ENCODE measurements around the gene BBS12. TPM values are rescaled to one million over a fixed set of nuclear protein-coding genes. Genes with fewer than 3 reads are reported as not detected.

Gene BBS12
- 1 to 10 TPM in 11 of 12 donors, not detected in 1; 3.4 to 6.4 (median 4.5) TPM for polyA plus RNA-seq (ENCODE audit: insufficient read length in 12 of 12)
- long read RNA-seq, donor 1, partial matches to known transcripts = 0 of 1 reads
- long read RNA-seq, donor 1, other reads (novel, unspliced or antisense) = 0 of 1 reads
- long read RNA-seq, donor 2, transcript BBS12-201 (2 exons, 3,244 nt) = major isoform, 5 of 5 reads
- long read RNA-seq, donor 2, partial matches to known transcripts = 0 of 5 reads
- long read RNA-seq, donor 2, other reads (novel, unspliced or antisense) = 0 of 5 reads
- long read RNA-seq, donor 3, partial matches to known transcripts = 0 of 1 reads
- long read RNA-seq, donor 3, other reads (novel, unspliced or antisense) = 0 of 1 reads
- long read RNA-seq, donor 4 = 0 reads
- long read RNA-seq, donor 5, transcript BBS12-201 (2 exons, 3,244 nt) = major isoform, 5 of 5 reads
- long read RNA-seq, donor 5, partial matches to known transcripts = 0 of 5 reads
- long read RNA-seq, donor 5, other reads (novel, unspliced or antisense) = 0 of 5 reads
- long read RNA-seq, donor 6, partial matches to known transcripts = 0 of 2 reads
- long read RNA-seq, donor 6, other reads (novel, unspliced or antisense) = 0 of 2 reads
- long read RNA-seq, donor 7 = 0 reads
- long read RNA-seq, donor 8, partial matches to known transcripts = 0 of 4 reads
- long read RNA-seq, donor 8, other reads (novel, unspliced or antisense) = 0 of 4 reads
- long read RNA-seq, donor 9, partial matches to known transcripts = 0 of 1 reads
- long read RNA-seq, donor 9, other reads (novel, unspliced or antisense) = 0 of 1 reads
- long read RNA-seq, donor 10, partial matches to known transcripts = 0 of 4 reads
- long read RNA-seq, donor 10, other reads (novel, unspliced or antisense) = 0 of 4 reads
- long read RNA-seq, donor 11, partial matches to known transcripts = 0 of 1 reads
- long read RNA-seq, donor 11, other reads (novel, unspliced or antisense) = 0 of 1 reads

DNA sequence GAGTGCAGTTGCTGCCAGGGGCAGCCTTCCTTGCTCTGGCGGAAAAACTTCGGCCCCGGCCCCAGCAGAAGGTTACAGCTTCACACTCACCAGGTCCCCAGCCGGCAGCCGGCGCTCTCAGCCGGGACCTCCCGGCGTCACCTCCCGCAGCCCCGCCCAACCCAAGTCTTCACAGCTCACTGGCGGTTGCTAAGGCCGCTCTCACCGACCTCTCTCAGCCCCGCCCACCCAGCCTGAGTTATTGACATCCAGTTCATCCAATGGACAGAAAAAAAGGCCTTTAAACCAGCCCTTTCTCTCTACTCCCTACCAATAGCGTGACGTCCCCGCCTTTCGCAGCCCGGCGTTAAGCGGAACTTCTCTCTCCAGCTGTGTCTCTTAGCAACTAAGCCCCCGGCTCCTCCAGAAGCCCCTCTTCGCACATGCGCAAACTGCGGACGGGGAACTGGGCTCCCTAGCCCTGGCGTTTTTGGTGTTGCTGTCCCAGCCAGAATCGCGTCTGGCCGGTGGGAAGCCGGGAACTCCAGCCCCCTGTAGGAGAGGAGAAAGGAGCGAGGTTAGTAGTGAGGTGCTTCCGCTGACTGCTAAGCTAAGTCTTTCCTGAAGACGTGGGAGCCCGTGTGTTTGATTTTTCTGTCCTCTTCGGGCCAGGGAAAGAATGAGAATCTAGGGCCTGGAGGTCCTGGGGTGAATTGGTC lies at the start of gene BBS12:
TSS of gene BBS12 (plus strand) at position 376 of the 698 bp plus-strand sequence. CDS start 9,189 bp downstream, outside the sequence.
- DNase-seq = peak; percentile 99

DNA sequence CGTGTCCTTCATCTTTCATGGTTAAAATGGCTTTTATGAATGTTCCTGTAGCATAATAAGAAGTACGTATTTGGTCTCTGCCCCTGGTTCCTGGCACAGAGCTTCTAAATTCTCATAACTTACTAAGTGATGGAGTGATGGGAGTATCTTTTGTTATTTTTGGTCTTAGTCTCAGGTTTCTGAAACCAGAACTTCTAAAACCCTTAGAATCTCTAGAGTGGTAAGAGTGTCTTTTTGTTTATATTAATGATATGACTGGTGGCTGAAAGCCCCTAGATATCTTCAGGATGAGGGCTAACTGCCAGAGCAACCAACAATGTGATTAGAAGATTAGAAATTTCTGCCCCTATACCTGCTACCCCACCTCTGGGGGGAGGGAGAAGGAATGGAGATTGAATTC lies 45.8 kb upstream of the BBS12 start:
- no peak for DNase-seq

DNA sequence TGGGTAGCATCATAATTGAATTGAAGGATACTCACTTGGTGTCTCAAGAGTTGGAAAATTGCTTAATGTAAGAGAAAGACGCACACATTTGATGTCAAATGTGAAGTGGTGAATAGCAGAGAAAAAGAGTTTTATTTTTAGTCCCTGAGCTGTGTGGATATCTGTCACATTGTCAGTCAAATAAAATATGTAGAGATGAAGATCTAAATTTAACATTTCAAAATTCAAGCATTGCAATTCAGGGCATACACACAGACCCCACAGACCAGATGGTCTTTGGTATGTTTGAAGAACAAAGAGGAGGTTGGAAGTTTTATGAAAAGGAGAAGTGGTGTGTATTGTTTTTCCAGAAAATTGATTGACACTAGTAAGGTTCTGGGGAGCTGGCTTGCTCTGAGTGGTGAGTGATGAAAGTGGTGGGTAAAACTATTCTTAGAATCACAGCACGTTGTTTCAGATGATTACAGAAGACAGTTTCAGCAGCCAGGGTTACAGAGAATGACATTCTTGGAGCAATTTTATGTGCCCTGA lies 44.9 kb upstream of the BBS12 start:
- DNase-seq = no peak

DNA sequence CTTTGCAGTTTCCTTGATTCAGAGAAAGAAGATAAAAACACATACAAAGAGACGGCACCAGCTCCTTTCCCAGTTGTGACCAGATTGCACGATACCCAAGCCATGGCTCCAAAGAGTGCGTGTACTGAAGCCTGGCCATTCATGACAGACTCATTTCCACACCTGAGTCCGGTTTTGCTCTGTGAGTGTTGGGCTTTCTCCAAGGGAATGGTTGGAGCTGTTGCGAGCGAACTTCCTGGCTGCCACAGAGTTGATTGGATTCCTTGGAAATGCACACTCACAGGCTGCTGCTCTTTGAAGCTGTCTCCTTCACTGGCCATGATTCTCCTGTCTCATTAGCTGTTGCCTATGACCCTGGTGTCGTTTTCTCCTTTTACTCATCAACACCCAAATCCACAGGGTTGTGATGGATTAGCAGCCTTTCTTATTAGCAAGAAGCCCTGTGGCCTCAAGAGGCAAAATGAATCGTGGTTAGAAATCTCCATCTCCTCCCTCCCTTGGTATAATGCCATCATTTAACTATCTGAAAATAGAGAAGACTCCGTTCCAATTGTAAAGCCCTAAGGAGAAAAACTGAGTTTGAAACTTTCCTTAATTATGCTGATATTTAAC lies 43.9 kb upstream of the BBS12 start:
- no peak for DNase-seq

DNA sequence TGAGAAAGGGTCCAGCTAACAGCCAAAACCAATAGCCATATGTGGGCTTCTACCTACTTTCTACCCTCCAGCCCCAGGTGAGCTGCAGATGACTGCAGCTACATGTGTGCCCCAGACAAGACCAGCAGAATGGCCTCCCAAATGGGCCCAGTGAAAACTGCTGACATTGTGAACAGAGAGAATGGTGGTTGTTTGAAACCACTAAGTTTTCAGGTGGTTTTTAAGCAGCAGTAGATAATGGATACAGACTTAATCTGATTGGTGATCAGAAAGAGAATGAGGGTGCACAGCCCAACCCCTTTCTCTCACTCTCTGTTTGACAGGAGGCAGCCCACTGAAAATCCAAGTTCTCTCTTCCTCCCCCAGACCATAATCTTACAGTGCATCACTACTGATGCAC lies 42.5 kb upstream of the BBS12 start:
- DNase-seq = no peak

DNA sequence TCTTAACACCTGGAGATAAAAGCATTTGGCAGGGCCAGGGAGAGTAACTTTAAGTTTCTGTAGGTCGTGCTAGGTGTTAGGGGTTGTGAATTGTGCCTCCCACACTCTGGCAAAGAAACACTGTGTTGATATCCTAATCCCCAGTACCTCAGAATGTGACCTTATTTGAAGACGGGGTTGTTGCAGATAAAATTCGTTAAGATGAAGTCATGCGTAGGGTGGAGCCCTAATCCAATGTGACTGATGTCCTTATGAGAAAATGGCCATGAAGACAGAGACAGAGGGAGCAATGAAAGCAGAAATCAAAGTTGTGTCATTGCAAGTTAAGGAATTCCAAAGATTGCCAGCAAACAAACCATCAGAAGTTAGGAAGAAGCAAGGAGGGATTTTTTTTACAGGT lies 40.5 kb upstream of the BBS12 start:
- no peak for DNase-seq

DNA sequence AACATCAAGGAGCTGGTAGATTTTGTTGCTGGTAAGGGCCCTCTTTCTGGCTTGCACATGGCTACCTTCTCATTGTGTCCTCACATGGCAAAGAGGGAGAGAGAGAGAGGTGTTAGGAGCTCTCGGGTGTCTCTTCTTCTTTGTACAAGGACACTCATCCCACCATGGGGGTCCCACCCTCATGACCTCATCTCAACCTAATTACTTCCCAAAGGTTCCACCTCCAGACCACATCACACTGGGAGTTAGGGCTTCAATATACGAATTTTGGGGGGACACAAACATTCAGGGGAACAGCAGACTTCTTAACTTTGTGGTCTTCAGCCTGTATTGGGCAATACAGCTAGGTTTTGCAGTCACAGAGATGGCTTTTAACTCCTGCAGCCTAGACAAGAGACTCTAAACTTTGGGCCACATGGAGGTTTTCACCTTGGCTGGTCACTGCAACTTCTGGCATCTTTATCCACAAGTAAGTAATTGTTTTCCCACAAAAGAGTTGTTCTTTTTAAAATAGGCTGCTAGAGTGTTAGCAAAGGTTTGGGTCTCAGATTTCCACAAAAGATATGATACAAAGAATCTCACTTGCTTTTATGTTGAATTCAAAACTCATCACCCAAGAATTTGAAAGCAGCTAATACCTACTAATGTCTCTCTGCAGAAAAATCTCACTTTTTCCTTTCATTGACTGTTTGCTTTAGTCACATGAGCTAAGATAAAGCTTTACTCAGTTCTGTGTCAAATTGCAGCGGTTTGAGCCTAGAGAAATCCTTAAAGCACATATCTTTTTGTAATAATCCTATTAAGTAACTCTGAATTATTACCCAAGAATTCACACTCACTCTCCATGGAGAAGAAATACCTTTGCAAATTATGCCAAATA lies 39.6 kb upstream of the BBS12 start:
- DNase-seq = no peak

DNA sequence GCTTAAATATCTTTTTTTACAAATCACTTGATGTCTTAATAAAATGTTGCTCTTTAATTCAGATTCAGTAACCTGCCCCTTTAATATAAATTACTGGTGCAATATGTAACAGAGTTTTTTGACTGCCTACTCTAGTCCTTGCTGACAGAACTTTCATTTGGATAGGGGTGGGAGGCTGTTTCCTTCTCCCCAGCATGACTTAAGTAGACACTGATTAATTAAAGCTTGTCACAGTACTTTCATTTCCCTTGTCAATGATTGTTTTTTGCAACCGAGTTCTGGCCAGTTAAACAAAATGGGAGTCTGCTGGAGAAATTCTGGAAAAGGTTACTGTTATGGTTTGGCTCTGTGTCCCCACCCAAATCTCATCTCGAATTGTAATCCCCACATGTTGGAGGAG lies 37.3 kb upstream of the BBS12 start:
- no peak for DNase-seq

DNA sequence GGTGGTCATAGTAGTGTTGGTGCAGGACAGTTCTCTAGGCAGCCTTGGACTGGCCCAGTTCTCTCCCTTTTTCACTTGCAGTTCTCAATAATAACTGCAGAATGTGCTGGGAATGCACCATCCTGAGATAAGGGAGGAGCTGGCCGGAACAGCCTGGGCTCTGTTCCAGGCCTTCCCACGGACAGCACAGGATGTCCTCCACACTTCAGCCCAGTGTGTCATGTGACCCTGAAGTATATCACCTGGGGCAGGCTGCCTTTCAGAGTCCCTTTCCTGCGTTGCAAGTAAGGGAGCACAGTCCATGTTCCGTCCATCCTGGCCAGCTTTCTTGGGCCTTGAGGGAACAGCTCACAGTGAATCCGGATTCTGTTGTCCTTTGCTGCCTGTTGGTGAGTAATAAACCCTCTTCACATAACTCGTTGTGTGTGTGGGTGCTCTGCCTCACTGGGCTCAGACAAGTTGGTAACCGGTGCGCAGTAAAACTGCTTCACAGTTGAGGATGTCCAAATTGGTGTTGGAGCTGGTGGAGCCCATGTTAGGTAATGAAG lies 32.3 kb upstream of the BBS12 start:
- no peak for DNase-seq

DNA sequence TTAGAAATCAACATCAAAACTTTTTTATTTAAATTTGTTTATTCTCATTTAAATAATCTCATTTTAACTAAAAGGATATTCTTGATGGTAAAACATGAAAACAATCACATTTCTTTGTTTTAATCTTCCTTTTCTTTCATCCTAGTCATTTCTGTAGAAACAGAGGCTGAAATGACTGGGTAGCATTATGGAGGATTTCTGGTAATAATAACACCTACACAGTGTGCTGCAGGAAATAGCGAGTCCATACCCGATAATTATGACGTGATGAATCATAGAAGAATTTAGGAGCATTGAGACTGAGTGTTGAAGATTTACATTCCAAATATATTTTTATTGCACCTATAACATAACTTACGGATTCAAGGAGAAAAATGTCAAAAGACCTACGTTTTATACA lies 31.4 kb upstream of the BBS12 start:
- no peak for DNase-seq

DNA sequence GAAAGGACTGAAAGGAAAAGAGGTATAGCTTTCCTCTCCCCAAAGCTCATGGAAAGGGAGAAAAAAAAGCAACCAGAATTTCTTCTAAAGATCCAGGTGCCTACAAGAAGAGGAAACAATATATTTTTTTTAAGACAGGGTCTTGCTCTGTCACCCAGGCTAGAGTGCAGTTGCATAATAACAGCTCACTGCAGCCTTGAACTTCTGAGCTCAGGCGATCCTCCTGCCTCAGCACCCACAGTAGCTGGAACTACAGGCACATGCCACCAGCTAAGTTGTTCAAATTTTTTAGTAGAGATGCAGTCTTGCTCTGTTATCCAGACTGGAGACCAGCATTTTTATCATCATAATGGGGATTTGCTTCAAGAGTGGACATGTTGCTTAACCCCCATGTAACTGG lies 30.5 kb upstream of the BBS12 start:
- no peak for DNase-seq

DNA sequence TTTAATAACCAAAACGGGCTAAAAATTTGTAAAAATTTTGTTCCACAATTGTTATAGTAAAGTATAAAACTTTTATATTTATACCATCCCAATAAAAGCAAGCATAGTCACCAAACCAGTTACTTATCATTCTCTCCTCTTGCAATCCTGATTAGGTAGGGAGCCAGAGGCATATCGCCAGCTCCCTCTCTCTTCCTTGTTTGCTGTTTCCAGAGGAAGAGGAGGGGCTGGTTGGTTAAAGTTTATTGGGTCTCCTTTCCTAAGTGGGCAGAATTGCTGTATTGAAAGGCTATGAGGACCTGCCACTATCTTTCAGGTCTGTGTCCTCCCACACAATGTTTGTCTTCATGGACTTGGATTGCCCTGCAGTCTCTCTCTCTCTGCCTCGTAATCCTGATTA lies 29.6 kb upstream of the BBS12 start:
- DNase-seq = no peak

DNA sequence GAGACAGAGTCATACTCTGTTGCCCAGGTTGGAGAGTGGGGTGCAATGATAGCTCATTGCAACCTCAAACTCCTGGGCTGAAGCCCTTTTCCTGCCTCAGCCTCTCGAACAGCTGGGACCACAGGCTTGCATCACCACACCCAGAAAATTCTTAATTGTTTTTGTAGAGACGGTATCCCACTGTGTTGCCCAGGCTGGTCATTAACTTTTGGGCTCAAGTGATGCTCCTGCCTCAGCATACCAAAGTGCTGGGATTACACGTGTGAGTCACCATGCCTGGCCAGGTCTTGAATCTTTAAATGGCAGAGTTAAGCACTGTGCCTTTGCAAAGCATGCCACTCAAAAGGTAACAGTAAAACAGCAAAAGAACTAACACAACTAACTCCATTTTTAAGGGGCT lies 28.6 kb upstream of the BBS12 start:
- no peak for DNase-seq

DNA sequence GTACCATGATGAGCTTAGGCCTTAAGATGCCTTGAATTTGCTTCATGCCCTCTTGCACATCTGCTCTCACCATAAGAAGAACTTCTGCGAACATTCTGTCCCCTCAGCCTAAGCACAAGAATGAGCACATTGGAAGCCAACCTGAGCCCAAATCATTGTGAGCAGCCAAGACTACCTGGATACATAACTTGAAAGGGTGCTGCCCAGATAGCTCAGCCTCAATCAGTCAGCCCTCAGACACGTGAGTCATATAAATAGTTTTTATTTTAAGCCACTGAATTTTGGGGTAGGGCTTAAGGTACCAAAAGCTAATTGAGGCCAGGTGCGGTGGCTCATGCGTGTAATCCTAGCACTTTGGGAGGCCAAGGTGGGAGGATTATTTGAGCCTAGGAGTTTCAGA lies 27.5 kb upstream of the BBS12 start:
- no peak for DNase-seq

DNA sequence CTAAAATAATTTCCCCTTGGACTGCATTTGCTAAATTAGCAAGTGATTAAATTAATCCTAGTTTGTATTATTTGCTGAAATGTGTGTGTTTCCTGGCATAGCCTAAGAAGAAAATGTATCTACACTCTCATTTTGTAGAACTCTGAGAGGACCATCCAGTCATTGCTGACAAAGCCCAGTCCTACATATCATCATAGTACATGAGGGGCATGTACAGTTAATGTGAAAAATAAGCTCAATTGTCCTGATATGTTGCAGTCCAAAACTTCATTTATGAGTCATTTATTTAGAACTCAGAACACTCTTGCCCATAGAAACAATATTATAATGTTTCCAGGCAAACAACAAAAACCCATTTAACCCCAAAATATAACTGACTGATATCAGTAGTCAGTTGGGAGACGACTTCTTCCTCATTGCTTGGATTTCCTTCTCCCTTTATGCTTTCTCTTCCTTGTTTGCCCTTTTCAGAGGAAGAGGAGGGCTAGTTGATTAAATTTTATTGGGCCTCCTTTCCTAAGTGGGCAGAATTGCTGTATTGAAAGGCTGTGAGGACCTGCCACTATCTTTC lies 26.9 kb upstream of the BBS12 start:
- no peak for DNase-seq

DNA sequence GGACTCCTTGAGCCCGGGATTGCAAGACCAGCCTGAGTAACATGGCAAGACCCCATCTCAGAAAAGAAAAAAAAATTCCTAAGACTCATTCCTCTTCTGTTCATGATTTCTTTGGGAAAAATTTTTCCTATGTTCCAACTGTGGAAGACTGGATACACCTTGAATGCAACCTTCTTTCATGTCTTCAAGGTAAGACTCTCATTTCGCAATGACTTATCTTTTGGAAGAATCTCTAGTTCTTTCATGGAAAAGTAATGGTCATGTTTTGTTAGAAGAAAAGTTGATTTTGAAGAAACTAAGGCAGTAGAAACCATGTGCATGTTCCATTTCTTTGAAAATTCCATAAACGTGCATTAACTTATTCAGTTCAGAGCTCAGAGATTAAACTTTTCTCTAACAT lies 26.0 kb upstream of the BBS12 start:
- DNase-seq = no peak

DNA sequence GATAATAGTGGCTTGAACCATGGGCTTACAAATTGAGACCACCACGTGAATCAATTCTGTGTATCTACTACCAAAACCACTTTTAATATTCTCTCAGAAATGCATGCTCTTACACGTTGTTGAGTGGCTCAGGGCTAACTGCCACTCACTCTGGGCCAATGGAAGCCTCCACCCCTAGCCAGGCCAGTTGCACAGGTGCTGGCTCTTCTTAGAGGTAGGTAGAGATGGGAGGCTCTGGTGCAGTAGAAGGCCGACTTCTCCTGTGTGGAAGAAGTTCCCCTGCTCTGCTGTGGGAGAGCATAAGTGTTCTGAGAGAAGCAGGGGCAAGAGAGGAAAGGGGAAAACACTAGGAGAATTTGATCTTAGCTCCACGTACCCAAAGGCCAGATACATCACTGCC lies 25.0 kb upstream of the BBS12 start:
- DNase-seq = no peak

DNA sequence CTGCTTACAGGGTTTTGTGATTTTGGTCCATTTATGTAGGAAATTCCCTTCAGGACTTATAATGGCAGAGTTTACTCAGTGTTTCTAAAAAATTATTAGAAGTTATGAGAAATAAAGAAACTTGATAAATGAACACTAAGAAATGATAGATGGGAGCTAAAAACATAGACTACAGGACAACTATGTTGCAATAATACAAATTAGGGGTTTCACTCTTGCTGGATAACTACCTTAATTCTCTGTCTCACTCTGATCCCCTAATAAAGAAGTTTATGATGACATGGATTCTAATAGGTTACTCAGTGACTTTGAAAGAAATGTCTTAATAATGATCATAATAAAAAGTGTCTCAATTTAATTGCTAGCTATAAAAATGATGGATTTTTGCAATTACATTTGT lies 23.3 kb upstream of the BBS12 start:
- no peak for DNase-seq

DNA sequence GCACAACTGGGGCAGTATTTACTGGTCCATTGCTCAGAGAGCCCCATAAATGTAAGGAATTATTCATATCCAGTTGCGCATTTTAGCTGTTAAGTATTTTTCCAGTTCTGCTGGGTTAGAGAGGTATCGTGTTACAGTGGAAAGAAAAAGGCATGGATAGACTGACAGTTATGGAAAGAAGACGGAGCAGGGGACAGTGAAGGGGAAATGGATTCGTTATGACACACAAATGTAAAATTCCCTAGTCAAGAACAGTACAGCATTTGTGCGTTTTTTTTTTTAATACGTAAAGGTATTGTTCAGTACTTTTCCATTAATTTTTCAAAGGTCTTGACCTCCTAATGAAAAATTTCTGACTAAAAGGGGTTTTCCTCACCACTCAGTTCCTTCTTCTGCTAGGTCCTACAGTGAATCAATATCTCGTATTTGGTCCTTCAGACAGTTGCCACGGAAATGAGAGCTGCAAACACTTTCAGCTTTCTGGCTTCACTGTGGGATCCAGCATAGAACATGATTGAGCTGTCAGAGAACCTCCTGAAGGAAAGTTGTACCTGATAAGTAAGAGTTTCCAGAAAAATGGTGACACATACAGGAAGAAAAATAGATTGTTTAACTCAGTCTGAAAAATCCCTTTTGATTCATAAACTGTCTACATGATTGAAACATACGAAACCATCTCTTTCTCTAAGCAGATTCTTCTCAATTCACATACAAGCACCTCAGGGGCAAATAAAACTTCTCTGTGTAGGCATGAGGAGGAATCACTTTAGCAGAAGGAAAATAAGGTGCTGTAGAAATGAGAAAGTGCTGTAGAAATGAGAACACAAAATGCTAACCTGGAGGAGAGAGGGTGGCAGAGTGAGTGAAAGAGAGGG lies 21.8 kb upstream of the BBS12 start:
- DNase-seq = peak; percentile 63

All from muscle of arm (tissue), 14 donors.